NCI-H2171 treated with DMSO at 0.1 percent for 48 hours (cell line): ENCODE measurements around the gene UBQLN4.
A peak's percentile ranks its signal among the peaks of the same experiment; 100 is the strongest.
"Not testable (repeated sequence)": the region's sequence is repeated elsewhere in the genome, so short reads cannot be mapped to it uniquely, and the experiment has no call there.

Experiments
- DNase-seq: peaks from one replicate; lab custom pipeline; 2025; lab: John Stamatoyannopoulos, UW

The UBQLN4 gene

GRCh38 chr1:156081180-156081916 lies 27.8 kb upstream of the UBQLN4 start:
- DNase-seq = peak; percentile 27

GRCh38 chr1:156080863-156081179 lies 27.2 kb upstream of the UBQLN4 start:
- DNase-seq = no peak

GRCh38 chr1:156080241-156080862 lies 26.8 kb upstream of the UBQLN4 start:
- no peak for DNase-seq

GRCh38 chr1:156079762-156080161 lies 26.2 kb upstream of the UBQLN4 start:
- no peak for DNase-seq

GRCh38 chr1:156078728-156079127 lies 25.1 kb upstream of the UBQLN4 start:
- DNase-seq = no peak

- DNase-seq = no peak
These were observed 23.8 kb upstream of the UBQLN4 start for GRCh38 chr1:156077430-156077760.

GRCh38 chr1:156076609-156077429 lies 23.2 kb upstream of the UBQLN4 start:
- no peak for DNase-seq

GRCh38 chr1:156075775-156076204 lies 22.2 kb upstream of the UBQLN4 start:
- no peak for DNase-seq

- peak; percentile 23 for DNase-seq
These were observed 21.6 kb upstream of the UBQLN4 start for GRCh38 chr1:156075162-156075561.

- DNase-seq = peak; percentile 55
These were observed 21.1 kb upstream of the UBQLN4 start for GRCh38 chr1:156074661-156075060.

GRCh38 chr1:156073740-156074139 lies 20.1 kb upstream of the UBQLN4 start:
- DNase-seq = peak; percentile 91

GRCh38 chr1:156073110-156073687 lies 19.6 kb upstream of the UBQLN4 start:
- DNase-seq = peak; percentile 18

- DNase-seq = no peak
These were observed 18.7 kb upstream of the UBQLN4 start for GRCh38 chr1:156072251-156072650.

- DNase-seq = not testable (repeated sequence)
These were observed 17.8 kb upstream of the UBQLN4 start for GRCh38 chr1:156071332-156071816.

GRCh38 chr1:156070548-156070947 lies 16.9 kb upstream of the UBQLN4 start:
- peak; percentile 83 for DNase-seq

GRCh38 chr1:156069490-156070455 lies 16.2 kb upstream of the UBQLN4 start:
- DNase-seq = no peak

- DNase-seq = no peak
These were observed 13.7 kb upstream of the UBQLN4 start for GRCh38 chr1:156067262-156067661.

GRCh38 chr1:156065871-156066270 lies 12.3 kb upstream of the UBQLN4 start:
- DNase-seq = no peak

- no peak for DNase-seq
These were observed 11.6 kb upstream of the UBQLN4 start for GRCh38 chr1:156065212-156065611.

GRCh38 chr1:156064615-156065014 lies 11.0 kb upstream of the UBQLN4 start:
- DNase-seq = no peak

- DNase-seq = no peak
These were observed 10.3 kb upstream of the UBQLN4 start for GRCh38 chr1:156063997-156064285.

GRCh38 chr1:156062189-156062588 lies 8.6 kb upstream of the UBQLN4 start:
- no peak for DNase-seq
